HG03558 (cell line): ENCODE data around the gene ZNF385C.
A peak's percentile ranks its signal among the peaks of the same experiment; 100 is the strongest.
"Not testable (repeated sequence)": the region's sequence is repeated elsewhere in the genome, so short reads cannot be mapped to it uniquely, and the experiment has no call there.

Experiments used
- ATAC-seq: cut with Tn5 transposase; IDR thresholded peaks from one replicate; pipeline ENCODE4 v1.9.1; 2021; ENCODE audit warnings: moderate number of reproducible peaks; ENCODE audit not compliant: unreplicated experiment; ENCODE audit errors: extremely low read depth

Gene ZNF385C

DNA sequence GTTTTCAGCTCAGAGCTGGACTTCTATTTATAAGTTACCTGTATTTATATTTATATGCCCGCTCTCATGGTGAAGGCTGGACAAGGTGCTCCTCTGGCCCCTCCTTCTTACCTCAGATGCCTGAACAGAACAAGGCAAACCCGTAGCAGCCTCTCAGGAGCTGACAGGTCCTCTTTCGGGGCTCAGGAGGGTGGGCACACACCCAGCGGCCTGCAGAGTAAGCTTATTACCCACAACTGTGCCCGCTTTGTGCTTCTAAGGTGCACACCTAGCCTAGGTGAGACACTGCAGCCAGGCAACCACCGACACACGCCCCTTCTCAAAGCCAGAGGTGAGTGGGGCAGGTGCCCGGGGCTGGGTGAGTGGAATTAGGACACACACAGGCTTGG is 73.1 kb downstream of the ZNF385C start:
- no peak for ATAC-seq

DNA sequence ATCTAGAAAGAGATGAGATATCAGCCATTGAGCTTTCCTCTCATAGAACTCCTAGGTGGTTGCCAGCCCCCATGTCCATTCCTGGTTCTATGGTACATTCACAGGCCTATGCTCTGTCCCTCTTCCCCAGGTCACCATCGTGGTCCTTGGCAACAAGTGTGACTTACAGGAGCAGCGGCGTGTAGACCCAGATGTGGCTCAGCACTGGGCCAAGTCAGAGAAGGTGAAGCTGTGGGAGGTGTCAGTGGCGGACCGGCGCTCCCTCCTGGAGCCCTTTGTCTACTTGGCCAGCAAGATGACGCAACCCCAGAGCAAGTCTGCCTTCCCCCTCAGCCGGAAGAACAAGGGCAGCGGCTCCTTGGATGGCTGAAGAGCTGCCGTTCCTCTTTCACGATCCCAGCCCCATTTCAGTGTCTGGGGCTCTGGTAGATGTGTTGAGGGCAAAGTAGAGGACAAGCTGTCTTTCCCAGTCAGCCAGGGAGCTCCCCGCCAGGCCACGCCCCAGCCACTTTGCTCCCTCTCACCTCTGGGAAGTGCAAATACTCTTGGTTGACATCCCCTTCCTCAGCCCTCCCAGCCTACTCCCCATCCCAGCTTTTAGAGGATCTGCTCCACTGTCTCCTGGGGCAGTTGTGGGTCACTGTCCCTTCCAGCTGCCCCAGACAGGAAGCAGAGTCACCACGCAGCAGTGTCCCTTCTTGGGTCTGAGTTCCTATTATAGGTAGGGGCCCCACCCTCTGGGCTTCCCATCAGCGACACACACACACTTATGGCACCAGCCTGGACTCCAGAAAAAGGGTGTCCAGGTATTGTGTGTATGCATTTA is 74.5 kb downstream of the ZNF385C start:
- no peak for ATAC-seq

GRCh38 chr17:42020845-42021244 is 77.4 kb downstream of the ZNF385C start:
- not testable (repeated sequence) for ATAC-seq

DNA sequence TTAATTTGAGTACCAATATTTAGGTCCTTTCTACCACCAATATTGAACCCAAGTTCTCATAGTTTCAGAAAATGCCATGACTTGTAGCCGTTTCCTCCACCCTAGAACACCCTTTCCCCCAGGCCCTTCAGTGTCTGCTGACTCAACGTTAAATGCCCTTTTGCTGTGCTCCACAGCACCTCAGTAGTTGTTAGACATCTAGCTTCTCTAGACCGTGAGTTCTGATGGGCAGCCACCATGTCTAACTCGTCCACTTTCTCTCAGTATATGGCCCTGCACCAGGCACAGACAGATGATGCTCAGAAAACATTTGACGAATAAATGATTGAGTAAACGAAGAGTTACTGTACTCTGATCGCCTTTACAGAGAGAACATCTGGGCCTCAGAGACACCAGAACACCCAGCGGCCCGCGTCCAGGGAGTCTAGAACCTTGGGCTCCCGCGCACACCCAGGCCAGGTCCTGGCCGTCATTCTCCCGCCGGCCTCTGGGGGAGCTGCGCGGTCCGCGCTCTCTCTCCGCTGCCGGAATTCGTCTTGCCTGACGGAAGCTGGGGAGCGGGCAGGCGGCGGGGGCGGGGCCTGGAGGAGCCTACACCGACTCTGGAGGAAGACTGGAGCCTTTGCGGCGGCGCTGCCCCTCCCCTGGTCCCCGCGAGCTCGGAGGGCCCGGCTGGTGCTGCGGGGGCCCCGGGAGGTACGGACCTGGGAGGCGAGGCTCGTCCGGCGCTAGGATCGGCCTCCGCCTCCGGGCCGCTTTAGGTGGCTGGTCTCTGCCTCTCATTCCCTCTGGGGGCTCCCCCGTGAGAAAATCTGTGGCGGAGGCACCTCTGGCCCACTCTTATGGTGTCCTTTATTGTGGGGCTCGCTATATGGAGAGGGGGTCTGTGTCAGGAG is 78.5 kb downstream of the ZNF385C start, which contains the start of gene NKIRAS2:
Gene NKIRAS2 (plus strand): TSS at position 582 of the 896 bp plus-strand sequence. CDS start 1,488 bp downstream, outside the sequence.
- ATAC-seq, result peak; percentile 33

GRCh38 chr17:42018988-42019387 is 79.3 kb downstream of the ZNF385C start:
- no peak for ATAC-seq

- ATAC-seq, result no peak
Measured at GRCh38 chr17:42018339-42018738, 79.9 kb downstream of the ZNF385C start.

- no peak for ATAC-seq
Measured at GRCh38 chr17:42017866-42018200, 80.4 kb downstream of the ZNF385C start.

DNA sequence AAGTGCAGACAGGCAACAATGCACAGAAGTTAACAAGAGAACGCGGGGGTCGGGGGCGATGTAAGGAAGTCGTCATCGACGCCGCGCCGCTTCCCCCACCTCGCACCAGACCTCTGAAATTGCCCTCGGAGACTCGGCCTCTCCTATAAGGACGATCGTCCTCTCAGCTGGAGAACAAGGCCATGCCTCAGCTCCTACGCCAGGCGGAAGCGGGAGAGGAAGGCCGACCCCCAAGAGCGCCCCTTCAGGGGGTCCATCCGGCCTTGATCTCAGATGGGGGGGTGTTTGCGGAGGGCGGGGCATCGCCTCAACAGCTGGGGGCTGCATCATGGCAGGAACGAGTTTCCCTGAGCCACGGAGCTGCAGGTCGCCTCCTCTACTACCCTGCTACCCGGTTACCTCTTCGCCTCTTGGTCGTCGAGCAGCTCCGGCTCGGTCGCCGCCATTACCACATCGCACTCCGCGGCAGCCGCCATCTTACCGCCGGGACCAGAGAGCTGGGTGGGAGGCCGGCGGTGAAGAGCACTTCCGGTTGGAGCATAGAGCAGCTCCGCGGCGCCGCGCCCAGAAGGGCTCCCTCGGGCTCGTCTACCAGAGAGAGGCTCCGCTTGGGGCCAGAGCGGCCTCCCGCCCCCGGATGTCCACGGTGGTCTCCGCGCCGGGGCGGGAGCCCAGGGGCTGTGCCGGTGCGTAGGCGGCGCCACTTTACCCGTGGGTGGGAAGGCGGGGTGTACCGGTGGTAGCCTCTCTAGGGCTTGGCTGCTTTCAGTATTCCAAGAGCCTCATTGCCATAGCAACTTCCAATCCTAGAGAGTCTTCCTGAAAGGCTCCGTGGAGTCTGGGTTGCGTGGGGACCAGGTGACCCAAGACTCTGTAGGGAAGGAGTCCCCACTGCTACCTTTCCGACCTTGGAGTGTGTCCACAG is 81.1 kb downstream of the ZNF385C start, which contains the start of gene DNAJC7:
Gene DNAJC7 (minus strand): TSS at position 499 of the 925 bp plus-strand sequence. CDS start 23 bp downstream, at position 476.
- peak; percentile 34 for ATAC-seq

- no peak for ATAC-seq
Measured at GRCh38 chr17:42016411-42016831, 81.9 kb downstream of the ZNF385C start.

DNA sequence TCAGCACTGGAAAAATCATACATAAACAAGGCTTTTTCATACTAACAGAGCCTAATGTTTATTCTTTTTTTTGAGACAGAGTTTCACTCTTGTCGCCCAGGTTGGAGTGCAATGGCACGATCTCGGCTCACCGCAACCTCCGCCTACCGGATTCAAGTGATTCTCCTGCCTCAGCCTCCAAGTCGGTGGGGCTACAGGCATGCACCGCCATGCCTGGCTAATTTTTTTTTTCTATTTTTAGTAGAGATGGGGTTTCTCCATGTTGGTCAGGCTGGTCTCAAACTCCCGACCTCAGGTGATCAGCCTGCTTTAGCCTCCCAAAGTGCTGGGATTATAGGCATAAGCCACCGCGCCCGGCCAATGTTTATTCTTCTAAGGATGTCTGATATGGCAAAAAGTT is 84.5 kb downstream of the ZNF385C start:
- ATAC-seq, result not testable (repeated sequence)

GRCh38 chr17:42012363-42012762 is 85.9 kb downstream of the ZNF385C start:
- not testable (repeated sequence) for ATAC-seq

GRCh38 chr17:42010898-42011516 is 87.3 kb downstream of the ZNF385C start:
- ATAC-seq, result no peak

DNA sequence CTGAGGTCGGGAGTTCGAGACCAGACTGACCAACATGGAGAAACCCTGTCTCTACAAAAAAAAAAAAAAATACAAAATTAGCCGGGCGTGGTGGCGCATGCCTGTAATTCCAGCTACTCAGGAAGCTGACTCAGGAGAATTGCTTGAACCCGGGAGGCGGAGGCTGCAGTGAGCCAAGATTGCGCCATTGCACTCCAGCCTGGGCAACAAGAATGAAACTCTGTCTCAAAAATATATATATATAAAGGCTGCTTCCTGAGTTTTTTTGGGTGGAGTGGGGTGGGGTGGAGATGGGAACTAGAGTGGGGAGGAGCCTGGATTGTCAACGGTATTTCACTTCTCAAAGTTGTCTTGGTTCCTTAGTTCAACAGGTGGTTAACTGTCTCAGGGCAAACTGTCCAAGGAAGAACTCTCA is 88.0 kb downstream of the ZNF385C start:
- ATAC-seq, result not testable (repeated sequence)

- no peak for ATAC-seq
Measured at GRCh38 chr17:42009170-42009569, 89.1 kb downstream of the ZNF385C start.

GRCh38 chr17:42005166-42005565 is 93.1 kb downstream of the ZNF385C start:
- ATAC-seq, result no peak

DNA sequence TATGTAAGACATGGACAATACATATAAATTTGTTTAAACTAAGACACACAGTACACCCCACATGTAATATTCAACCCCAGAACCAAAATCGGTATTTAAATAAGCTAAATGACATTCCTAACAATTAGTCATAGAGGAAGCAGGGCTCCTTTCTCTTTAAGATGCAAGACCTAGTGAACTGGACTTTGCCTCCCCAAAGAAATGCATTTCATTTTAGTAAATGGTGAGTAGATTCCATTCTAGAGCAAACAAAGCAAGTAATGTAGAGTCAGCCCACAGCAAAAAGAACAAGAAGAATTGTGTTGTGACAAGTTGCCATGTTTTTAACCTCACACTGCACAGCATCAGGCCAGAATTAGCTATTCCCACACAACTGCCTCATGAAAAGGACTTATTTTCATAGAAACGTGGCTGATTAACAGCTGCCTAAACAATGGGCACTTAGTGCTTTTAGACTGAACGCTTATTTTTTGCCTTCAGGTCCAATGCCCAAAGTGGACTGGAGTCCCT is 95.4 kb downstream of the ZNF385C start:
- no peak for ATAC-seq

GRCh38 chr17:42002175-42002791 is 96.0 kb downstream of the ZNF385C start:
- no peak for ATAC-seq

GRCh38 chr17:42001729-42002128 is 96.5 kb downstream of the ZNF385C start:
- ATAC-seq, result no peak
